ENCODE results near the gene EPN1. TPM values are rescaled to one million over a fixed set of nuclear protein-coding genes. Genes with fewer than 3 reads are reported as not detected.

Gene EPN1
- total and polyA plus RNA-seq, 11 donors: 125 to 377 (median 188) TPM

GRCh38 chr19:55633861-55634260 is 41.2 kb upstream of the EPN1 start:
- Histone ChIP-seq H3K27me3 (no peaks in the 10 kb centered on the region), H3K36me3 (peaks cover 0 to 6% (median 0%) of the 10 kb centered on the region in 9 donors), H3K4me1 (peaks cover 6 to 50% (median 24%) of the 10 kb centered on the region in 12 donors), H3K27ac (peak overlapping the region in 5 of 12 donors; percentile 93 to 98 (median 96)), H3K4me3 (no peak overlapping the region), H3K9me3 (no peaks in the 10 kb centered on the region)
- no peak for ATAC-seq
- intact Hi-C loops (cut with DNase I): loop anchor here in 8 of 10 donors (2.0 to 10.0 kb wide), 14 partner anchors 19 to 249 kb away; partner anchors contain the start of genes C19orf85 (in 1 of the 8), FIZ1 (in 1 of the 8), ISOC2 (in 1 of the 8) and RPL28 (in 1 of the 8)
- TF ChIP-seq CTCF (IDR thresholded peaks at IDR 0.05): no peak
- no peak for TF ChIP-seq POLR2A (IDR thresholded peaks at IDR 0.05)
- 77 to 88% (median 80%) methylated on average over 8 of the region's 8 CpGs for WGBS, 4 donors
- no peak for DNase-seq

- Histone ChIP-seq H3K4me1 (peaks cover 9 to 65% (median 35%) of the 10 kb centered on the region in 12 donors), H3K27ac (peak overlapping the region; percentile 88 to 99 (median 97)), H3K9me3 (no peaks in the 10 kb centered on the region), H3K36me3 (peaks cover 0 to 6% (median 0%) of the 10 kb centered on the region in 9 donors), H3K27me3 (no peaks in the 10 kb centered on the region), H3K4me3 (peak overlapping the region; percentile 75 to 100 (median 98))
- TF ChIP-seq CTCF (IDR thresholded peaks at IDR 0.05) (no peak), POLR2A (IDR thresholded peaks at IDR 0.05) (no peak)
- WGBS, 4 donors: 6 to 16% (median 11%) methylated on average over 9 of the region's 9 CpGs
- no peak for ATAC-seq
- no peak for DNase-seq
- intact Hi-C loops (cut with DNase I): loop anchor here in 3 of 10 donors (2.0 to 10.0 kb wide), 3 partner anchors 17 to 251 kb away; partner anchors contain the start of genes RPL28 (in 1 of the 3) and TMEM238 (in 1 of the 3)
Observed at GRCh38 chr19:55635334-55635717, 39.7 kb upstream of the EPN1 start.

GRCh38 chr19:55635856-55636440 is 39.1 kb upstream of the EPN1 start:
- peaks cover 9 to 69% (median 38%) of the 10 kb centered on the region in 12 donors for H3K4me1 ChIP-seq

More at GRCh38 chr19:55635856-55636440, 39.1 kb upstream of the EPN1 start:
- DNase-seq (no peak), ATAC-seq (no peak)
- peak overlapping the region; percentile 75 to 100 (median 98) for H3K4me3 ChIP-seq
- TF ChIP-seq CTCF (IDR thresholded peaks at IDR 0.05): no peak
- no peak for TF ChIP-seq POLR2A (IDR thresholded peaks at IDR 0.05)
- intact Hi-C loops (cut with DNase I): loop anchor here in 3 of 10 donors (2.0 to 10.0 kb wide), 3 partner anchors 17 to 251 kb away; partner anchors contain the start of genes RPL28 (in 1 of the 3) and TMEM238 (in 1 of the 3)
- WGBS, 4 donors: 69 to 71% (median 70%) methylated on average over 7 of the region's 7 CpGs
- no peaks in the 10 kb centered on the region for H3K27me3 ChIP-seq
- no peaks in the 10 kb centered on the region for H3K9me3 ChIP-seq
- H3K36me3 ChIP-seq: peaks cover 0 to 6% (median 0%) of the 10 kb centered on the region in 9 donors
- H3K27ac ChIP-seq: peak overlapping the region in 11 of 12 donors; percentile 93 to 99 (median 97)

Measured in heart left ventricle (tissue), 16 donors.